HG02840 (cell line): ENCODE results near the gene ZMYND8.
"Not testable (repeated sequence)": the region's sequence is repeated elsewhere in the genome, so short reads cannot be mapped to it uniquely, and the experiment has no call there.

ENCODE experiments used
- ATAC-seq: cut with Tn5 transposase; IDR thresholded peaks from one replicate; pipeline ENCODE4 v1.9.1; 2021; ENCODE audit warnings: mild to moderate bottlenecking, moderate library complexity, moderate number of reproducible peaks; ENCODE audit not compliant: unreplicated experiment, low FRiP score

Gene ZMYND8

DNA sequence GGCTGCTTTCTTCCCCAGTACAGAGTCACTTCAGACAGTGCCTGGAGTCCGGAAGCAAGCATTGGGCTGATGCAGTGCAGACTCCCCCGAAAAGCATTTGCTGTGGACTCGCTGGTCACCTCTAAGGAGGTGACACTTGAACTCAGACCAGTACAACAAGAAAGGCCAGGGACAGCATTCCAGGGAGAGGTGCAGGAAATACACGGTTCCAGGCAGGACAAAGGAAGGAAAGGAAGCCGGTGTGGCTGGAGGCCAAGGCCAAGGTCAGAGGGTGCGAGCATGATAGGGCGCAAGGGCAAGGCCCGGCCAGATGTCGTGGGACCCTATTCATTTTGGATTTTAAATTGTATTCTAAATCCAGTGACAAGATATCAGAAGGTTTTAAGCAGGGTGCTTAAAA is 160.9 kb downstream of the ZMYND8 start:
- no peak for ATAC-seq

- ATAC-seq: no peak
Measured at GRCh38 chr20:47191956-47192355, 164.5 kb downstream of the ZMYND8 start.

GRCh38 chr20:47191074-47191673 is 165.3 kb downstream of the ZMYND8 start:
- ATAC-seq: no peak

DNA sequence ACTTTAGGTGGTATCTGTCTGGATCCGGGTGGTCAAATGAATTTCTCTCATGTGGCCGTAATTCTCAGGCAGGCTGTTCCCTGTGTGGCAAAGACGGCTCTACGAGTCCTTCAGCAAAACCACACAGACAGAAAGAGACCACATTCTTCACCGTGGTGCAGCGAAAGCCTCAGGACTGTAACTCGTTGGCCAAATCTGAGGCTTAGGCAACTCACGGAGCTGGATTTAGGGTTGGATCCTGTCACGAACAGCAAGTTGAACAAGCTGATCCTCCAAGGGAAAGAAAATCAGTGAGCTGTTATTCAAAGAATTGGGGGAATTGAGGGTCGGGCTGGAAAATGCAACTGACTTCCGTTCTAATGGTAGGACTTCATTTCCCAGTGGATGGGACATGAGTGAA is 167.4 kb downstream of the ZMYND8 start:
- no peak for ATAC-seq

- ATAC-seq: no peak
Measured at GRCh38 chr20:47188540-47188939, 168.0 kb downstream of the ZMYND8 start.

DNA sequence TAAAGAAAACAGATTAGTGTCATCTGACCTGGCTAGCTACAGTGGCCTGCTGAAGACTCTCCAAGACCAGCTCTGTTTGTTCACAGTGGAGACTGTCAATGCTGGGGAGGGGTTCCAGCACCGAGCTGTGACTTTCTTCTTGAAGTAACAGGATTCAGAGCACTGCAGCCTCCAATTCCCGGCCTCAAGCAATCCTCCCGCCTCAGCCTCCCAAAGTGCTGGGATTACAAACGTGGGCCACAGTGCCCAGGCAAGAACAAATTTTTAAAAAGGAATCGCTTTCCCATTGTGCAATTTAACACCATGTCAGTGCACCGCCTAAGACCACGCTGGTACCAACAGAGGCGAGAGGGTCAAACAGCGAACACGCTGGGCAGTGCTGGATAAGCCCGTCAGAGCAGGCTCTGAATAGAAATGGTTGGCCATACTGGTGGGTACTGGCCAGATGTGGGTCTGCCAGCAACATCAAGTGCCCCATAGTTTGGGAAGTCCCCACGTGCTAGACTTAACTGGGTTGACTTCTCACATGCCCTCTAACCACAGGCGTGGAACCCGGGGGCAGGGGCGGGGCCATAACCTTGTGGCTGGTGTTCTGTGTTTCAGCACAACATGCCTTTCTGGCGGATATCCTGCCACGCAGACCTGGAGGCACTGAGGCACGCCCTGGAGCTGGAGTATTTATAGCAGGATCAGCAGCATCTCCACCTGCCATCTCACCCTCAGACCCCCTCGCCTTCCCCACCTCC is 168.9 kb downstream of the ZMYND8 start:
- ATAC-seq: no peak

DNA sequence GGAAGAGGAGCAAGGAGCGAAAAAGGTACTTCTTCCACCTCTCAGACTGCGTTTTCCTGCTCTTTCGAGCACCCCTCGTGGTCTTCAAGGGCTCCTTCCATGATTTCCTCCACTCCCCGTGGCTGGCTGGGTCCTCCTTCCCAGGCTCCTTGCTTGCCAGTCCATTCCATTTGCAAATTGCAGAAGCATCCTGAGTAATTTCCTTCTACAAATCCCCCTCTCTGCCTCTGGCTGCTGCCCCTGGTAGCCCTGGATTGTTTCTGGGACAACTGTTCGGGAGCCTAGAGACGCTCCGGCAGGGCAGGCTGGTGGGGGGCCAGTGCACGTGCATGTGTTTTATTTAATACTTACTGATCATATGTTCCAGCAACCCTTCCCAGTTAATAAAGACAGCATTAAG is 173.1 kb downstream of the ZMYND8 start:
- no peak for ATAC-seq

GRCh38 chr20:47181056-47181862 is 175.2 kb downstream of the ZMYND8 start:
- ATAC-seq: no peak

DNA sequence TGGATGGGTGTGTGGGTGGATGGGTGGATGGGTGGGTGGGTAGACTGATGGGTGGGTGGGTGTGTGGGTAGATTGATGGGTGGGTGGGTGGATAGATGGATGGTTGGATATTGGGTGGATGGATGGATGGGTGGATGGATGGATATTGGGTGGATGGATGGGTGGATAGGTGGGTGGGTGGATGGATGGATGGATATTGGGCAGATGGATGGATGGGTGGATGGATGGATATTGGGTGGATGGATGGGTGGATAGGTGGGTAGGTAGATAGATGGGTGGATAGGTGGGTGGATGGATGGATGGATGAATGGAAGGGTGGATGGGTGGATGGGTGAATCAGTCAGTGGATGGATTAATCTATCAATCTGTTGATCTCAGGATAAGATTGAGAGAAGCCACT is 177.2 kb downstream of the ZMYND8 start:
- no peak for ATAC-seq

DNA sequence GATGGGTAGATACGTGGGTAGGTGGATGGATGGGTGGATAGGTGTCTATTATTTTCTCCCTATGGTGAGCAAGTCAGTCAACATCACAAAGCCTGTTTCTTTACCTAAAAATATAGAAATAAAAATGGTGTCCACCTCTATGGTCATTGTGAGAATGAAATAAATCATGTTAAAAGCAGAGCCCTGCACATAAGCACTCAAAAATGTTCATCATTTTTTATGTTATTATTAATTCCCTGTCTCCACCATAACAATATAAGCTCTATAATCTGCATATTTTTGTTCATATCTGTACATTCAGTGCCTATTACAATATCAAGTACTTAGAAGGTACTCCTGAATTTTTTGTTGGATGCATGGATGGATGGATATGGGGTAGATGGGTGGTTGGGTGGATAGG is 177.6 kb downstream of the ZMYND8 start:
- no peak for ATAC-seq

- no peak for ATAC-seq
Measured at GRCh38 chr20:47178277-47178676, 178.2 kb downstream of the ZMYND8 start.

DNA sequence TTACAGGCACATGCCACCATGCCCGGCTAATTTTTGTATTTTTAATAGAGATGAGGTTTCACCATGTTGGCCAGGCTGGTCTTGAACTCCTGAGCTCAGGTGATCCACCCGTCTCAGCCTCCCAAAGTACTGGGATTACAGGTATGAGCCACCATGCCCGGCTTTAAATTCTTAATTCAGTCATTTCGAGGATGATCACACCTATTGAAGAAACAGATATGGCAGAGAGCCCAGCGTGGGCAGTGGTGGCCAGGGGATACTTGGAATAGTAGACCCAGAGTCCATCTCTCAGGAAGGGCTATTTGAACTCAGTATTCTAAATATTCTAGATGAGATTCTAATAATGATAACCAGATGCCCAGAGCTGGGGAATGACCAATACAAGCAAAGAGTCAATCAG is 180.3 kb downstream of the ZMYND8 start:
- ATAC-seq: not testable (repeated sequence)

DNA sequence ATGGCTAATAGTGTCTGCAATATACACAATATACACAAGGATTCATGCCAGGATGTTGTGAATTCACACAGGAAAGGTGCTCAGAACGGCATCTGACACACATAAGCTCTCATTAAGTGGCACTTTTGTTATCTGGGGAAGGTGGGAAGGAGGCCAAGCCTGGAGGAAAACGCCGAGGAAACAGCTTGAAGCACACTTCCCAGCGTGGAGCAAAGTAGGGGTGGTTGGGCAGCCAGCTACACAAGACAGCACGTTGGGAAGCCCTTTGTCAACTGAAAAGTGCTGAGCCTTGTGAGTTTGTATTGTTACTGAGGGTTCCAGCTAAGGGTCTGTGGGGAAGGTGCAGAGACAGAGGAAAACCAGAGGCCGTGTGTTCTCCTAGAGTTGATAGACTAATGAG is 181.0 kb downstream of the ZMYND8 start:
- no peak for ATAC-seq

GRCh38 chr20:47174456-47175243 is 181.8 kb downstream of the ZMYND8 start:
- ATAC-seq: no peak

GRCh38 chr20:47173596-47174216 is 182.8 kb downstream of the ZMYND8 start:
- no peak for ATAC-seq

GRCh38 chr20:47172579-47172978 is 183.9 kb downstream of the ZMYND8 start:
- no peak for ATAC-seq

DNA sequence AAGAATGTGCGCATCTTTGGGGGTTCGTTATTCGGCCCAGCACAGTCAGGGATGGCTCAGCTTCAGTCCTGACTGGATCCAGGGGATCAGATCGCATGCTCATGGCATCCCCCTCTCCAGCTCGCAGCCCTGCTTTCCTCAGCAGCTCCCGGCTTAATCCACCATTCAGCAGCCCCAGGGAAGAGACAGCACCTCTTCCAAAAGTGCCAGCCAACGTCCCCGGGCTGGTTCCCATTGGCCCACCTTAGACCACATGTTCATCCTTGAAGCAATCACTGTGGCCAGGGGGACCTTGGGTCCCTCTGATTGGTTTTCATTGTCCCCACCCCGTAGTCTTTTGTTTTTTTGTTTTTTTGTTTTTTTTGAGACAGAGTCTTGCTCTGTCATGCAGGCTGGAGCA is 188.7 kb downstream of the ZMYND8 start:
- no peak for ATAC-seq

DNA sequence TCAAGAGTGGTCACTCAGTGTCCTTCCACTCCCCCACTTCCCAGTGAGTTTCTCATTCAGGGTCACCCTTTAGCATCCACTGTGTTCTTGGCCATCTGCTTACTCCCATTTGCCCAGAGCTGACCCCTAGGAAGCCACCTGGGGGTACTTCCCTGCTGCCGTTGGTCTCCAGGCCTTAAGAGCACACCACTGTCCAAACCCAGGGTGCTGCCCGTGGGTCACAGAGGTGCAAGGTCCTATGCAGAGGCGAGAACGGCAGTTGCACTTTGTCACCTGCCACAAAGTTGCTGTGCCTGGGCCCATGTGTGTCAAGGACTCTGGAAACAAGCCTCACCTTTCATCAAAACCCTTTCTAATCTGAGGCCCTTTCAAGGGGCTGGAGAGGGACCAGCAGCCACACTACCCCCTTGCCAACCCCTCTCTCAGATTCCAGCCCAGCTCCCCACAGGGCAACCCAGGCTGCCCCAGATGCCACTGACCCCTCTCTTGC is 191.1 kb downstream of the ZMYND8 start:
- ATAC-seq: no peak

GRCh38 chr20:47164140-47164539 is 192.4 kb downstream of the ZMYND8 start:
- ATAC-seq: no peak

DNA sequence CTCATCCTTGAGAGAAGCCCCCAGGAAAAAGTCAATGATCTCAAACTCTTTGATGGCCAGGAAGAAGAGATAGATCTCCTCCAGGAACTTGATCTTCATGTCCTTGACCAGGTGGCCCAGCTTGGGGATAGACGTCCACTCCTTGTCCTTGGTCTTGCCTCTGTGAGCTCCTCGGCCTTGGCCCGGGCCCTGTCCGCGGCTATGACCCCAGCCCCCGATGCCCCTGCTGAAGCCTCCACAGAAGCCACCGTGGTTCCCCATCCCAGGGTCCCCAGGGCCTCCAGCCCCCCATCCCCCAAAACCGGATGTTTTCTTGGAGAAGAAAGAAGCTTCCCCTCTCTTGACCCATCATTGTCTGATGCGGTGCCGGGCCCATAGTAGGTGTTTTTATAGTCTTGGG is 195.1 kb downstream of the ZMYND8 start:
- ATAC-seq: no peak
